Fibroblast of pulmonary artery (primary cell): ENCODE results near the gene FURIN.

Experiments
- DNase-seq: peaks from one replicate; pipeline ENCODE4 v3.0.0-alpha.2; 2010; ENCODE audit warnings: low read depth
- H3K4me3 ChIP-seq: replicated peaks from 2 replicates; pipeline ENCODE4 v1.5.1; 2011; ENCODE audit warnings: low read depth, mild to moderate bottlenecking, control low read depth, low read length, moderate library complexity
- TF ChIP-seq, protein P1 (sequence below): IDR thresholded peaks from 2 replicates; pipeline ENCODE4 v1.5.1; 2011; ENCODE audit warnings: mild to moderate bottlenecking, control low read depth, low read length, inconsistent platforms; ENCODE audit errors: missing control alignments

The FURIN gene

DNA sequence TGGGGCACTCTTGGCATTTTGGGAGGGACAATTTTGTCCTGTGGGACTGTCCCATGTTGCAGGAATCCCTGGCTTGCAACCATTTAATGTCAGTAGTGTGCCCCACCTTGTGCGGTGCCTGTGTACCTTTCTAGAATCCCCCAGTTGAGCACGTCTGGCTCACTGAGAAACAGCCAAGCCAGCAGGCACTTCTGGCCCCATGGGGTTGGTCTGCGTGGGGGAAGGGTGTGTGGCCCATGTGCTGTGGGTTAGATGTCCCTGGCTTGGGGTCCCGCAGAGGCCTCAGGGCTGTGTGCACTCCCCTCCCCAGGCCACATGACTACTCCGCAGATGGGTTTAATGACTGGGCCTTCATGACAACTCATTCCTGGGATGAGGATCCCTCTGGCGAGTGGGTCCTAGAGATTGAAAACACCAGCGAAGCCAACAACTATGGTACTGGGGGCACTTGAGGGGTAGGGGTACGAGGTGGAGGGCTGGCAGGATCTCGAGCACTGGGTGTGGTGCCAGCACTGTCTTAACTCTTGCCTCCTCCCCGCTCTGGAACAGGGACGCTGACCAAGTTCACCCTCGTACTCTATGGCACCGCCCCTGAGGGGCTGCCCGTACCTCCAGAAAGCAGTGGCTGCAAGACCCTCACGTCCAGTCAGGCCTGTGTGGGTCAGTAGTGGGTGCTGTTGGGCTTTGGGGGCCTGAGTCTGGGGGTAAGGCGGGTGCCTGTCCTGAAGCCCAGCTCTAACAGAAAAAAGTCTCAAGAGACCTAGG, 12.2 kb downstream of the FURIN start:
- H3K4me3 ChIP-seq: no peak overlapping the region
- TF ChIP-seq, protein P1, sequence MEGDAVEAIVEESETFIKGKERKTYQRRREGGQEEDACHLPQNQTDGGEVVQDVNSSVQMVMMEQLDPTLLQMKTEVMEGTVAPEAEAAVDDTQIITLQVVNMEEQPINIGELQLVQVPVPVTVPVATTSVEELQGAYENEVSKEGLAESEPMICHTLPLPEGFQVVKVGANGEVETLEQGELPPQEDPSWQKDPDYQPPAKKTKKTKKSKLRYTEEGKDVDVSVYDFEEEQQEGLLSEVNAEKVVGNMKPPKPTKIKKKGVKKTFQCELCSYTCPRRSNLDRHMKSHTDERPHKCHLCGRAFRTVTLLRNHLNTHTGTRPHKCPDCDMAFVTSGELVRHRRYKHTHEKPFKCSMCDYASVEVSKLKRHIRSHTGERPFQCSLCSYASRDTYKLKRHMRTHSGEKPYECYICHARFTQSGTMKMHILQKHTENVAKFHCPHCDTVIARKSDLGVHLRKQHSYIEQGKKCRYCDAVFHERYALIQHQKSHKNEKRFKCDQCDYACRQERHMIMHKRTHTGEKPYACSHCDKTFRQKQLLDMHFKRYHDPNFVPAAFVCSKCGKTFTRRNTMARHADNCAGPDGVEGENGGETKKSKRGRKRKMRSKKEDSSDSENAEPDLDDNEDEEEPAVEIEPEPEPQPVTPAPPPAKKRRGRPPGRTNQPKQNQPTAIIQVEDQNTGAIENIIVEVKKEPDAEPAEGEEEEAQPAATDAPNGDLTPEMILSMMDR: no peak
- DNase-seq: no peak

DNA sequence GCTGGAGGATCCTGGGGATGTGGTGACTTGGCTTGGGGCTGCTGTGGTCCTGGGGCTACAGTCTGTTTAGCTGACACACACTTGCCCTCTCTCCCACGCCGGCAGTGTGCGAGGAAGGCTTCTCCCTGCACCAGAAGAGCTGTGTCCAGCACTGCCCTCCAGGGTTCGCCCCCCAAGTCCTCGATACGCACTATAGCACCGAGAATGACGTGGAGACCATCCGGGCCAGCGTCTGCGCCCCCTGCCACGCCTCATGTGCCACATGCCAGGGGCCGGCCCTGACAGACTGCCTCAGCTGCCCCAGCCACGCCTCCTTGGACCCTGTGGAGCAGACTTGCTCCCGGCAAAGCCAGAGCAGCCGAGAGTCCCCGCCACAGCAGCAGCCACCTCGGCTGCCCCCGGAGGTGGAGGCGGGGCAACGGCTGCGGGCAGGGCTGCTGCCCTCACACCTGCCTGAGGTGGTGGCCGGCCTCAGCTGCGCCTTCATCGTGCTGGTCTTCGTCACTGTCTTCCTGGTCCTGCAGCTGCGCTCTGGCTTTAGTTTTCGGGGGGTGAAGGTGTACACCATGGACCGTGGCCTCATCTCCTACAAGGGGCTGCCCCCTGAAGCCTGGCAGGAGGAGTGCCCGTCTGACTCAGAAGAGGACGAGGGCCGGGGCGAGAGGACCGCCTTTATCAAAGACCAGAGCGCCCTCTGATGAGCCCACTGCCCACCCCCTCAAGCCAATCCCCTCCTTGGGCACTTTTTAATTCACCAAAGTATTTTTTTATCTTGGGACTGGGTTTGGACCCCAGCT, 13.0 kb downstream of the FURIN start:
- no peak overlapping the region for H3K4me3 ChIP-seq
- DNase-seq: no peak
- TF ChIP-seq, protein P1: no peak

DNA sequence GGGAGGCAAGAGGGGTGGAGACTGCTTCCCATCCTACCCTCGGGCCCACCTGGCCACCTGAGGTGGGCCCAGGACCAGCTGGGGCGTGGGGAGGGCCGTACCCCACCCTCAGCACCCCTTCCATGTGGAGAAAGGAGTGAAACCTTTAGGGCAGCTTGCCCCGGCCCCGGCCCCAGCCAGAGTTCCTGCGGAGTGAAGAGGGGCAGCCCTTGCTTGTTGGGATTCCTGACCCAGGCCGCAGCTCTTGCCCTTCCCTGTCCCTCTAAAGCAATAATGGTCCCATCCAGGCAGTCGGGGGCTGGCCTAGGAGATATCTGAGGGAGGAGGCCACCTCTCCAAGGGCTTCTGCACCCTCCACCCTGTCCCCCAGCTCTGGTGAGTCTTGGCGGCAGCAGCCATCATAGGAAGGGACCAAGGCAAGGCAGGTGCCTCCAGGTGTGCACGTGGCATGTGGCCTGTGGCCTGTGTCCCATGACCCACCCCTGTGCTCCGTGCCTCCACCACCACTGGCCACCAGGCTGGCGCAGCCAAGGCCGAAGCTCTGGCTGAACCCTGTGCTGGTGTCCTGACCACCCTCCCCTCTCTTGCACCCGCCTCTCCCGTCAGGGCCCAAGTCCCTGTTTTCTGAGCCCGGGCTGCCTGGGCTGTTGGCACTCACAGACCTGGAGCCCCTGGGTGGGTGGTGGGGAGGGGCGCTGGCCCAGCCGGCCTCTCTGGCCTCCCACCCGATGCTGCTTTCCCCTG, 13.8 kb downstream of the FURIN start:
- TF ChIP-seq, protein P1: no peak

DNA sequence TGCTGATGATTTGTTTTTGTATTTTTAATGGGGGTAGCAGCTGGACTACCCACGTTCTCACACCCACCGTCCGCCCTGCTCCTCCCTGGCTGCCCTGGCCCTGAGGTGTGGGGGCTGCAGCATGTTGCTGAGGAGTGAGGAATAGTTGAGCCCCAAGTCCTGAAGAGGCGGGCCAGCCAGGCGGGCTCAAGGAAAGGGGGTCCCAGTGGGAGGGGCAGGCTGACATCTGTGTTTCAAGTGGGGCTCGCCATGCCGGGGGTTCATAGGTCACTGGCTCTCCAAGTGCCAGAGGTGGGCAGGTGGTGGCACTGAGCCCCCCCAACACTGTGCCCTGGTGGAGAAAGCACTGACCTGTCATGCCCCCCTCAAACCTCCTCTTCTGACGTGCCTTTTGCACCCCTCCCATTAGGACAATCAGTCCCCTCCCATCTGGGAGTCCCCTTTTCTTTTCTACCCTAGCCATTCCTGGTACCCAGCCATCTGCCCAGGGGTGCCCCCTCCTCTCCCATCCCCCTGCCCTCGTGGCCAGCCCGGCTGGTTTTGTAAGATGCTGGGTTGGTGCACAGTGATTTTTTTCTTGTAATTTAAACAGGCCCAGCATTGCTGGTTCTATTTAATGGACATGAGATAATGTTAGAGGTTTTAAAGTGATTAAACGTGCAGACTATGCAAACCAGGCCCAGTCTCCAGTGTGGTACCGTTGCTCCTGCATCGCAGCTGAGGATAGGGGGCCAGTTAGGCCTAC, 14.6 kb downstream of the FURIN start:
- TF ChIP-seq, protein P1: no peak
- no peak for DNase-seq
- H3K4me3 ChIP-seq: no peak overlapping the region

More for the DNA sequence above, 13.8 kb downstream of the FURIN start:
- no peak overlapping the region for H3K4me3 ChIP-seq
- no peak for DNase-seq

DNA sequence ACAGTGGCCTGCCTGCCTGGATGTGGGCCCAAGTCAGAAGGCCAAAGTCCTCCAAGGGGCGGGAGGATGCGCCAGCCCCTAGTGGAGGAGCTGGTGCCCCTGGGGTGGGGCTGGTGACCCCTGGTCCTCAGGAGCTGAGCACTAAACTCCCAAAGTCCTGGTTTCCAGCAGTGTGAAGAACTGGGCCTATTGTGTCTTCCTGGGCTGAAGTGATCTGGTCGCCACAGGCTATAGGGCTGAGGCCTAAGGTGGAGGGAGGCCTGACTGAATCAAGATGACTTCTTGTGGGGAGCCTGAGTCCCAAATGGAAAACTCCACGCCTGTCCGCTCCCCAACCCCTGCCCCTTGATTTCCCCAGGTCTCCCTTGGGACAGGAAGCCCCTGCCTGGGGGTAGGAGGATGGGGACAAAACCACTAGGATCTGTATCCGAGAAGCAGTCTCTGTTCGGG, 15.2 kb downstream of the FURIN start:
- peak overlapping the region; percentile 57 for H3K4me3 ChIP-seq
- peak; percentile 14 for DNase-seq

More for the DNA sequence above, 15.2 kb downstream of the FURIN start:
- TF ChIP-seq, protein P1: no peak
